NCI-H510A (cell line): Measurements from ENCODE around the gene DERL3.

ENCODE experiments used
- DNase-seq: peaks from one replicate; lab custom pipeline; 2025; lab: John Stamatoyannopoulos, UW

The DERL3 gene

GRCh38 chr22:23847310-23847920 is 8.6 kb upstream of the DERL3 start:
- no peak for DNase-seq

GRCh38 chr22:23846081-23846469 is 7.3 kb upstream of the DERL3 start:
- no peak for DNase-seq

- no peak for DNase-seq
These were observed 6.7 kb upstream of the DERL3 start for GRCh38 chr22:23845265-23846080.

- DNase-seq, result no peak
These were observed 6.0 kb upstream of the DERL3 start for GRCh38 chr22:23844739-23845202.

- DNase-seq, result no peak
These were observed 3.8 kb upstream of the DERL3 start for GRCh38 chr22:23842599-23842998.

- no peak for DNase-seq
These were observed 3.1 kb upstream of the DERL3 start for GRCh38 chr22:23841736-23842445.

GRCh38 chr22:23841292-23841691 is 2.5 kb upstream of the DERL3 start:
- no peak for DNase-seq

GRCh38 chr22:23840026-23840425 is 1.2 kb upstream of the DERL3 start:
- no peak for DNase-seq

GRCh38 chr22:23837911-23838680 is 710 bp downstream of the DERL3 start:
- no peak for DNase-seq

GRCh38 chr22:23837496-23837859 is 1.3 kb downstream of the DERL3 start:
- no peak for DNase-seq

GRCh38 chr22:23836692-23837495 is 1.9 kb downstream of the DERL3 start:
- no peak for DNase-seq

- DNase-seq, result no peak
These were observed 2.5 kb downstream of the DERL3 start for GRCh38 chr22:23836281-23836680.

- DNase-seq, result no peak
These were observed 3.2 kb downstream of the DERL3 start for GRCh38 chr22:23835484-23836144.

- DNase-seq, result no peak
These were observed 3.9 kb downstream of the DERL3 start for GRCh38 chr22:23834793-23835483.

GRCh38 chr22:23834406-23834792 is 4.4 kb downstream of the DERL3 start:
- DNase-seq, result no peak

- no peak for DNase-seq
These were observed 4.9 kb downstream of the DERL3 start for GRCh38 chr22:23833911-23834317.

- DNase-seq, result no peak
These were observed 5.6 kb downstream of the DERL3 start for GRCh38 chr22:23833017-23833751.

- no peak for DNase-seq
These were observed 6.4 kb downstream of the DERL3 start for GRCh38 chr22:23832226-23833016.

GRCh38 chr22:23831781-23832180 is 7.0 kb downstream of the DERL3 start:
- DNase-seq, result no peak
